D721Med (cell line): ENCODE results near the gene PRDM11.

Source experiments
- DNase-seq: peaks from one replicate; pipeline ENCODE4 v3.0.0; 2011; ENCODE audit warnings: low spot score; ENCODE audit not compliant: insufficient read length
- FAIRE-seq: peaks from 2 replicates; lab custom pipeline; 2011; peaks lifted over from hg19 to GRCh38; lab: Jason Lieb, UNC
- CTCF ChIP-seq: IDR thresholded peaks from 2 replicates; pipeline ENCODE4 v1.5.1; 2012; ENCODE audit warnings: mild to moderate bottlenecking, control low read depth; ENCODE audit not compliant: insufficient read depth; ENCODE audit errors: missing control alignments

The PRDM11 gene

DNA sequence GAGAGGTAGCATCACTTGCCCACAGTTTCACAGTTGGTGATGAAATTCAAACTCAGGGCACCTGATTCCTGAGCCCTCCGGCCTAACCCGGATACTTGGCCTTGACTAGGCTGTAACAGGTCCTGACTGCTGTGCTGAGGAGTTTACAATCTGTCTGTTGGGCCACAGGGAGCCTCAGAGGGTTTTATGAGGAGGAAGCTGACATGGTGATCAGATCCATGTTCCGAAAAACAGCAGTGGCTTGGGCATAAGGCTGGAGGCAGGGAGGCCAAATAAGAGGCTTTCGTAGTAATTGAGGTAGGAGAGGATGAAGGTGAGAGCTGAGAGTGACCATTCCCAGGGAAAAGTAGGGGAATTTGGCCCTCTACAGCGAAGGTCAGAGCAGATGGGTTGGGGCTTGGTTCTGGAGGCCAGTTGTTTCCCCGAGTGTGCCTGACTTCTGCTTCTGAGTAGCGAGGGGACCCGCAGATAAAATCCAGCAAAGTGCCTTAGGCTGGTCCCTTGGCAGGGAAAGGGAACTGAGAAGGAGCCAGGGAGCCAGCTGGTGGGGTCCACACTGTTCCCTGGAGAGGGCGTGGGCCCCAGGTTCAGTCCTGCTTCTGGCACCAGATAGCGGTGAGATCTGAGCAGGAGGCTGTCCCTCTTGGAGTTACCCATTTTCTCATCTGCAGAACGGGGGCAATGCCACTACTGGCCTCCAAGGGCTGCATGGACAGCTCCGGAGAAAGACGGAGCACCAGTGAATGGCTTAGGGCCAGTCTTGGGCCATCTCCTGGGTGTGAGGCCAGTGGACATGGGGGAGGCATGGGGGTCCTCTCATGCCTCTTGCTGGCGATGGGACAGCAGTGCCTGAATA is 6.5 kb downstream of the PRDM11 start:
- TF ChIP-seq CTCF: no peak
- FAIRE-seq: no peak
- DNase-seq: no peak

DNA sequence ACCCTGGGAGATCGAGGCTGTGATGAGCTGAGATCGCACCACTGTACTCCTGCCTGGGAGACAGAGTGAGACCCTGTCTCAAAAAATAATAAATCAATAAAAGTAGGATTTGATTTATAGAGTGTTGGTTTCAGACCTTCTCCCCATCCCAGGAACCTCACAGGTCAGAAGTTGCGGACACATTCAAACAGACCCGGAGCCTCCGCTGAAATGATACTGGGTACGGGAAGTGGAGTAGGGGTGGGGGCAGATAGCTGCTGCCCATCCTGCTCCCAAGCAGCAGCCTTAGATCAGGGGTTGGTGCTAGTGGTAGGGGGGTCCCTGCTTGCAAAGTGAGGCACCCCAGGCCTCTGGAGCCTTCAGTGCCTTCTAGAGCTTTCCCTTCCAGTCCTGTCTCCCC is 7.8 kb downstream of the PRDM11 start:
- TF ChIP-seq CTCF: no peak
- FAIRE-seq (no peak), DNase-seq (no peak)

GRCh38 chr11:45155058-45155551 is 8.7 kb downstream of the PRDM11 start:
- no peak for FAIRE-seq
- TF ChIP-seq CTCF: no peak
- DNase-seq: no peak

DNA sequence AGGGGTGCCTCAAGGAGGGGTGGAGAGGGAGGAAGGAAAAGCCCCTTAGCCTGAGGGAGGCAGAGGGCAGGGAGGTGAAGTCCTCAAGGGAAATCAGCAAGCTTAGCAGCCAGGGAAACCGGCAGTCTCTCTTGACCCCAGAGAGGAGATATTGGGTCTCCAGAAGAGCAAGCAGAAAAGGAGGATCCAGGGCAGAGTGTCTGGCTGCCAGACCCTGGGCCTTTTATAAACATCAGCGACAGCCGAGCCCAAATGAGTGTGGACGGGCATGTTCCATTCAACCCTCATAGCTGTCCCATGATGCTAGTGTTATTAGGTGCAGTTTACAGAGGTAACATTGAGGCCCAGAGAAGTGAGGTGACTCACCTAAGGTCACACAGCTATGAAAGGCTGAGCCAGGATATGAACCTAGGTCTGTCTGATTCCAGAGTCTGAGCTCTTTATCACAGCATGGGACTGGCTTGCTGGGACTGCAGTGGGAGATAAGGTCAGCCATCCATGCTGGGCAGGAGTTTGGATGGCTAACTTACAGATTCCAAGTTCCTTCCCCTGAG is 9.3 kb downstream of the PRDM11 start:
- FAIRE-seq (no peak), DNase-seq (no peak)
- TF ChIP-seq CTCF: no peak

GRCh38 chr11:45156201-45156600 is 9.8 kb downstream of the PRDM11 start:
- FAIRE-seq (no peak), DNase-seq (no peak)
- TF ChIP-seq CTCF: no peak

DNA sequence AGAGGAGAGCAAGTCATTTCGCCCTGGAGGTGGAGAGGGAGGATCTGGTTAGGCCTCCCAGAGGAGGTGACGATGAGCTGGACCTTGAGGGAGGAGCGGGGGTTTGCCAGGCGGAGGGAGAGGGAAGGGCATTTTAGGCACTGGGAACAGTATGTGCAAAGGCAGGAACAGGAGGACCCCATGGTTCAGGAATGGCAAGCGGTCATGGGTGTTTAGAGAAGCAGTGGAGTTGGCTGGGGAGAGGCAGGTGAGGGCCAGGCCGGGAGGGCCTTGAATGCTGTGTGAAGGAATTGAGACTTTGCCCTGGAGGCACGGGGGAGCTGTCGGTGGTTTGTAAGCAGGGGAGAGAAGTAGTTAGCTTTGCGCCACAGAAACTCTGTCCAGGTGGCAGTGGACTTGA is 10.3 kb downstream of the PRDM11 start:
- TF ChIP-seq CTCF: no peak
- FAIRE-seq (no peak), DNase-seq (no peak)
